Kasumi-1 (cell line): Measurements from ENCODE around the gene ZSCAN5B.

ENCODE experiments used
- DNase-seq, 2 experiments: peaks; one replicate each; lab custom pipeline; 2025; lab: John Stamatoyannopoulos, UW

The ZSCAN5B gene

GRCh38 chr19:56144831-56145230 lies 52.8 kb downstream of the ZSCAN5B start:
- DNase-seq = no peak

GRCh38 chr19:56144376-56144775 lies 53.2 kb downstream of the ZSCAN5B start:
- no peak for DNase-seq

GRCh38 chr19:56142897-56143434 lies 54.6 kb downstream of the ZSCAN5B start:
- DNase-seq = no peak

GRCh38 chr19:56142087-56142787 lies 55.3 kb downstream of the ZSCAN5B start:
- no peak for DNase-seq

- no peak for DNase-seq
Observed at GRCh38 chr19:56141417-56141993, 56.1 kb downstream of the ZSCAN5B start.

- DNase-seq = peak; percentile 97 to 99
Observed at GRCh38 chr19:56140583-56141416, 56.8 kb downstream of the ZSCAN5B start, which contains the start of gene ZNF444. Gene ZNF444, plus strand, starts transcription at chr19:56141287. Its CDS starts 5,625 bp downstream, at chr19:56146912.

- DNase-seq = no peak
Observed at GRCh38 chr19:56139847-56140582, 57.6 kb downstream of the ZSCAN5B start.
